ENCODE results near the gene TRPM1. TPM values are rescaled to one million over a fixed set of nuclear protein-coding genes. Genes with fewer than 3 reads are reported as not detected.
A peak's percentile ranks its signal among the peaks of the same experiment; 100 is the strongest.

Gene TRPM1
- total RNA-seq, 6 experiments from 2014 or later, result 0.03 to 0.18 (median 0.17) TPM; not detected in 3

- DNase-seq, result no peak
- peaks cover 73% of the 10 kb centered on the region for H3K36me3 Mint-ChIP-seq (ENCODE audit: low read depth)
- peaks cover 53% of the 10 kb centered on the region for H3K4me1 Mint-ChIP-seq (ENCODE audit: low read depth)
- TF ChIP-seq, protein P1, sequence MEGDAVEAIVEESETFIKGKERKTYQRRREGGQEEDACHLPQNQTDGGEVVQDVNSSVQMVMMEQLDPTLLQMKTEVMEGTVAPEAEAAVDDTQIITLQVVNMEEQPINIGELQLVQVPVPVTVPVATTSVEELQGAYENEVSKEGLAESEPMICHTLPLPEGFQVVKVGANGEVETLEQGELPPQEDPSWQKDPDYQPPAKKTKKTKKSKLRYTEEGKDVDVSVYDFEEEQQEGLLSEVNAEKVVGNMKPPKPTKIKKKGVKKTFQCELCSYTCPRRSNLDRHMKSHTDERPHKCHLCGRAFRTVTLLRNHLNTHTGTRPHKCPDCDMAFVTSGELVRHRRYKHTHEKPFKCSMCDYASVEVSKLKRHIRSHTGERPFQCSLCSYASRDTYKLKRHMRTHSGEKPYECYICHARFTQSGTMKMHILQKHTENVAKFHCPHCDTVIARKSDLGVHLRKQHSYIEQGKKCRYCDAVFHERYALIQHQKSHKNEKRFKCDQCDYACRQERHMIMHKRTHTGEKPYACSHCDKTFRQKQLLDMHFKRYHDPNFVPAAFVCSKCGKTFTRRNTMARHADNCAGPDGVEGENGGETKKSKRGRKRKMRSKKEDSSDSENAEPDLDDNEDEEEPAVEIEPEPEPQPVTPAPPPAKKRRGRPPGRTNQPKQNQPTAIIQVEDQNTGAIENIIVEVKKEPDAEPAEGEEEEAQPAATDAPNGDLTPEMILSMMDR (IDR thresholded peaks at IDR 0.05), result no peak
- no peak overlapping the region for H3K4me3 Mint-ChIP-seq
- H3K27ac Mint-ChIP-seq, result peak overlapping the region; percentile 98
- H3K27me3 Mint-ChIP-seq (ENCODE audit: insufficient read depth), result no peaks in the 10 kb centered on the region; the same call in 1 of the 2 replicates
- no peaks in the 10 kb centered on the region for H3K9me3 Mint-ChIP-seq
Measured at GRCh38 chr15:30953183-30953582, 148.3 kb downstream of the TRPM1 start.

Small RNAs within 50 kb of the gene (microRNA-seq; reads per million reads assigned to microRNA genes)
- gene MIR211, result not detected

Other genes with a start within 250 kb of the TRPM1 start
- gene FAN1, start 197.8 kb downstream of the TRPM1 start, total RNA-seq (2021; fragmentation: NEBNext Ultra II Directional; extraction: Animal tissue kit (Norgen Biotek cat#: 25700)), result 10 to 100 TPM; 13.3 to 17.2 (median 14.5) TPM
- gene MTMR10, start 110.1 kb downstream of the TRPM1 start, total RNA-seq (2021; fragmentation: NEBNext Ultra II Directional; extraction: Animal tissue kit (Norgen Biotek cat#: 25700)), result 10 to 100 TPM; 25.4 to 44.5 (median 41.5) TPM
- gene KLF13, start 225.1 kb upstream of the TRPM1 start, total RNA-seq (2021; fragmentation: NEBNext Ultra II Directional; extraction: Animal tissue kit (Norgen Biotek cat#: 25700)), result 10 to 100 TPM; 22.5 to 29.1 (median 23.5) TPM

Measured in HFFc6 (cell line).